ENCODE results near the gene TAF9B. TPM values are rescaled to one million over a fixed set of nuclear protein-coding genes. Genes with fewer than 3 reads are reported as not detected.
"Not testable (repeated sequence)": the region's sequence is repeated elsewhere in the genome, so short reads cannot be mapped to it uniquely, and the experiment has no call there.

TAF9B gene
- total and polyA plus RNA-seq, 12 donors = 6.6 to 14.6 (median 11.3) TPM

- H3K4me1 ChIP-seq (replicated peaks in 1 of 2) = no peaks in the 10 kb centered on the region
- no peaks in the 10 kb centered on the region for H3K36me3 ChIP-seq (replicated peaks in 1 of 2)
- TF ChIP-seq POLR2A (IDR thresholded peaks at IDR 0.05) = no peak
- TF ChIP-seq, protein P1, sequence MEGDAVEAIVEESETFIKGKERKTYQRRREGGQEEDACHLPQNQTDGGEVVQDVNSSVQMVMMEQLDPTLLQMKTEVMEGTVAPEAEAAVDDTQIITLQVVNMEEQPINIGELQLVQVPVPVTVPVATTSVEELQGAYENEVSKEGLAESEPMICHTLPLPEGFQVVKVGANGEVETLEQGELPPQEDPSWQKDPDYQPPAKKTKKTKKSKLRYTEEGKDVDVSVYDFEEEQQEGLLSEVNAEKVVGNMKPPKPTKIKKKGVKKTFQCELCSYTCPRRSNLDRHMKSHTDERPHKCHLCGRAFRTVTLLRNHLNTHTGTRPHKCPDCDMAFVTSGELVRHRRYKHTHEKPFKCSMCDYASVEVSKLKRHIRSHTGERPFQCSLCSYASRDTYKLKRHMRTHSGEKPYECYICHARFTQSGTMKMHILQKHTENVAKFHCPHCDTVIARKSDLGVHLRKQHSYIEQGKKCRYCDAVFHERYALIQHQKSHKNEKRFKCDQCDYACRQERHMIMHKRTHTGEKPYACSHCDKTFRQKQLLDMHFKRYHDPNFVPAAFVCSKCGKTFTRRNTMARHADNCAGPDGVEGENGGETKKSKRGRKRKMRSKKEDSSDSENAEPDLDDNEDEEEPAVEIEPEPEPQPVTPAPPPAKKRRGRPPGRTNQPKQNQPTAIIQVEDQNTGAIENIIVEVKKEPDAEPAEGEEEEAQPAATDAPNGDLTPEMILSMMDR (IDR thresholded peaks at IDR 0.05) = no peak
- DNase-seq = no peak
- H3K9me3 ChIP-seq (replicated peaks in 1 of 3) = no peaks in the 10 kb centered on the region
- intact Hi-C loops (cut with DNase I) = no loop called here
- peaks cover 3% of the 10 kb centered on the region for H3K27me3 ChIP-seq
- no peak overlapping the region for H3K4me3 ChIP-seq
- no peak overlapping the region for H3K27ac ChIP-seq
These were observed 28.6 kb upstream of the TAF9B start for GRCh38 chrX:78168065-78168464.

DNA sequence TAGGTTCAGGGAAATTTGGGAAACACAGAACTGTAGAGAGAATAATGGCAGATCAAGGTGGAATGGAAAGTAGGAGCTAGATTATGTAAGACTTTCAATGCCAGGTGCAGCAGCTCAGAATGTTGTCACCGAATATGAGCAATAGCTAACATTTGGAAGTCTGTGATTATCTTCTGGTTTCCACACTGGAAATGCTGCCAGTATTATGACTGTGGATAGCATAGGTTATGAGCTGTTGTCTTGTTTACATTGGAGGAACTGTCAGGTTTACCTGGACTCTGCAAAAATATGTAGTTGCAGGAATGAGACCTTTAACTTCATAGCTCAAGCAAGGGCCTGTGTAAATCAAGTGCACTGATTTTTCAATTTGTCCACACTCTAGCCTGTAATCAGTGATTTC is 26.0 kb upstream of the TAF9B start:
- Histone ChIP-seq H3K4me1 (replicated peaks in 1 of 2) (no peaks in the 10 kb centered on the region), H3K27me3 (peaks cover 3% of the 10 kb centered on the region), H3K4me3 (no peak overlapping the region), H3K9me3 (replicated peaks in 1 of 3) (no peaks in the 10 kb centered on the region), H3K36me3 (replicated peaks in 1 of 2) (no peaks in the 10 kb centered on the region), H3K27ac (no peak overlapping the region)
- no peak for DNase-seq
- WGBS, 4 donors = 59 to 78% (median 65%) methylated on average over 1 of the region's 1 CpG
- intact Hi-C loops (cut with DNase I) = no loop called here
- TF ChIP-seq, protein P1 (IDR thresholded peaks at IDR 0.05) = no peak
- no peak for TF ChIP-seq POLR2A (IDR thresholded peaks at IDR 0.05)

DNA sequence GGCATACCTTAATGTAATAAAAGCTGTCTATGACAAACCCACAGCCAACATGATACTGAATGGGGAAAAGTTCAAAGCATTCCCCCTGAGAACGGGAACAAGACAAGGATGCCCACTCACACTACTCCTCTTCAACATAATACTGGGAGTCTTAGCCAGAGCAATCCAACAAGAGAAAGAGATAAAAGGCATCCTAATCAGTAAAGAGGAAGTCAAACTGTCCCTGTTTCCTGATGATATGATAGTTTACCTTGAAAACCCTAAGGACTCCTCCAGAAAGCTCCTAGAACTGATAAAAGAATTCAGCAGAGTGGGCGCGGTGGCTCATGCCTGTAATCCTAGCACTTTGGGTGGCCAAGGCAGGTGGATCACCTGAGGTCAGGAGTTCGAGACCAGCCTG is 23.7 kb upstream of the TAF9B start:
- H3K9me3 ChIP-seq (replicated peaks in 1 of 3); intact Hi-C loops (cut with DNase I); H3K4me3 ChIP-seq; H3K27ac ChIP-seq; DNase-seq; H3K4me1 ChIP-seq (replicated peaks in 1 of 2); H3K36me3 ChIP-seq (replicated peaks in 1 of 2): not testable (repeated sequence)
- H3K27me3 ChIP-seq = peaks cover 10% of the 10 kb centered on the region
- 67 to 79% (median 72%) methylated on average over 4 of the region's 4 CpGs for WGBS, 4 donors

- H3K4me1 ChIP-seq (replicated peaks in 1 of 2); H3K27ac ChIP-seq; H3K9me3 ChIP-seq (replicated peaks in 1 of 3); DNase-seq; H3K4me3 ChIP-seq; H3K27me3 ChIP-seq; intact Hi-C loops (cut with DNase I); H3K36me3 ChIP-seq (replicated peaks in 1 of 2): not testable (repeated sequence)
- 64 to 88% (median 72%) methylated on average over 4 of the region's 4 CpGs for WGBS, 4 donors
These were observed 21.3 kb upstream of the TAF9B start for GRCh38 chrX:78160711-78161110.

- H3K4me1 ChIP-seq (replicated peaks in 1 of 2); H3K36me3 ChIP-seq (replicated peaks in 1 of 2); intact Hi-C loops (cut with DNase I); H3K9me3 ChIP-seq (replicated peaks in 1 of 3); H3K27ac ChIP-seq; DNase-seq; H3K27me3 ChIP-seq; H3K4me3 ChIP-seq: not testable (repeated sequence)
- WGBS, 4 donors = 66 to 85% (median 82%) methylated on average over 4 to 10 of the region's 10 CpGs
These were observed 18.4 kb upstream of the TAF9B start for GRCh38 chrX:78157846-78158245.

DNA sequence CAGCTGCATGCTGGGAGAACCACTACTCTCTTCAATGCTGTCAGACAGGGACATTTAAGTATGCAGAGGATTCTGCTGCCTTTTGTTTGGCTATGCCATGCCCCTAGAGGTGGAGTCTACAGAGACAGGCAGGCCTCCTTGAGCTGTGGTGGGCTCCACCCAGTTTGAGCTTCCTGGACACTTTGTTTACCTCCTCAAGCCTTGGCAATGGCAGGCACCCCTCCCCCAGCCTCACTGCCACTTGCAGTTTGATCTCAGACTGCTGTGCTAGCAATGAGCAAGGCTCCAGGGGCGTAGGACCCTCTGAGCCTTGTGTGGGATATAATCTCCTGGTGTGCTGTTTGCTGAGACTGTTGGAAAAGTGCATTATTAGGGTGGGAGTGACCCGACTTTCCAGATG is 17.9 kb upstream of the TAF9B start:
- H3K4me3 ChIP-seq; intact Hi-C loops (cut with DNase I); H3K36me3 ChIP-seq (replicated peaks in 1 of 2): not testable (repeated sequence)

DNA sequence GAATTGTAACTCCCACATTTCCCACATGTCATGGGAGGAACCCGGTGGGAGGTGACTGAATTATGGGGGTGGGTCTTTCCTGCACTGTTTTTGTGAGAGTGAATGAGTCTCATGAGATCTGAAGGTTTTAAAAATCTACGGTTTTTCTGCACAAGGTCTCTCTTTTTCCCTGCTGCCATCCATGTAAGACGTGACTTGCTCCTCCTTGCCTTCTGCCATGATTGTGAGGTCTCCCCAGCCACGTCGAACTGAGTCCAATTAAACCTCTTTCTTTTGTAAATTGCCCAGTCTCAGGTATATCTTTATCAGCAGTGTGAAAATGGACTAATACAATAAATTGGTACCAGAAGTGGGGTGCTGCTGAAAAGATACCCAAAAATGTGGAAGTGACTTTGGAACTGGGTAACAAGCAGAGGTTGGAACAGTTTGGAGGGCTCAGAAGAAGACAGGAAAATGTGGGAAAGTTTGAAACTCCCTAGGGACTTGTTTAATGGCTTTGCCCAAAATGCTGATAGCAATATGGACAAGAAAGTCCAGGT is 7.6 kb upstream of the TAF9B start:
- H3K9me3 ChIP-seq (replicated peaks in 1 of 3) = peaks cover 0 to 16% (median 0%) of the 10 kb centered on the region in 3 donors
- H3K27ac ChIP-seq; DNase-seq; H3K4me1 ChIP-seq (replicated peaks in 1 of 2); H3K4me3 ChIP-seq; H3K27me3 ChIP-seq; H3K36me3 ChIP-seq (replicated peaks in 1 of 2); intact Hi-C loops (cut with DNase I): not testable (repeated sequence)
- WGBS, 4 donors = 87 to 96% (median 90%) methylated on average over 5 of the region's 5 CpGs

More for the DNA sequence above, 17.9 kb upstream of the TAF9B start:
- WGBS, 4 donors = 69 to 81% methylated on average over 2 of the region's 2 CpGs; no CpG with 5 or more reads in 2 of the 4 donors
- H3K27me3 ChIP-seq; DNase-seq; H3K9me3 ChIP-seq (replicated peaks in 1 of 3); H3K4me1 ChIP-seq (replicated peaks in 1 of 2); H3K27ac ChIP-seq: not testable (repeated sequence)

Data from adrenal gland (tissue), 12 donors.